HepG2 (cell line): ENCODE measurements around the gene FAM20A. TPM values are rescaled to one million over a fixed set of nuclear protein-coding genes. Genes with fewer than 3 reads are reported as not detected.

ENCODE experiments used
- ARID2 ChIP-seq: sonication (generic); formaldehyde crosslinking; IDR thresholded peaks from 2 replicates; pipeline ENCODE4 v1.8.1; 2022; ENCODE audit warnings: mild to moderate bottlenecking, missing genetic modification reagents, borderline replicate concordance
- ATF5 ChIP-seq: sonication (generic); formaldehyde crosslinking; IDR thresholded peaks from 2 replicates; pipeline ENCODE4 v1.4.0; 2020; ENCODE audit warnings: mild to moderate bottlenecking, low read depth, missing genetic modification reagents
- FOXA3 ChIP-seq: IDR thresholded peaks from 2 replicates; pipeline ENCODE4 v1.6.1; 2016; ENCODE audit warnings: missing genetic modification reagents, missing compliant biosample characterization
- GLI4 ChIP-seq: sonication (generic); formaldehyde crosslinking; IDR thresholded peaks from 2 replicates; pipeline ENCODE4 v1.5.1; 2020; ENCODE audit warnings: missing genetic modification reagents, mild to moderate bottlenecking, moderate library complexity, borderline replicate concordance
- GLMP ChIP-seq: sonication (generic); formaldehyde crosslinking; IDR thresholded peaks from 2 replicates; pipeline ENCODE4 v1.9.0; 2021; ENCODE audit warnings: missing genetic modification reagents, mild to moderate bottlenecking, borderline replicate concordance
- HMGXB3 ChIP-seq: sonication (generic); formaldehyde crosslinking; IDR thresholded peaks from 2 replicates; pipeline ENCODE4 v1.4.0; 2020; ENCODE audit warnings: missing genetic modification reagents, borderline replicate concordance
- HNRNPLL ChIP-seq: fragments of 200-400 bp; formaldehyde crosslinking; IDR thresholded peaks from 2 replicates; pipeline ENCODE4 v1.6.1; 2017; ENCODE audit warnings: mild to moderate bottlenecking, low read depth, low read length; ENCODE audit not compliant: poor library complexity, severe bottlenecking
- MED13 ChIP-seq: sonication (generic); formaldehyde crosslinking; IDR thresholded peaks from 2 replicates; pipeline ENCODE4 v1.5.0; 2020; ENCODE audit warnings: missing genetic modification reagents
- MTERF4 ChIP-seq: sonication (generic); formaldehyde crosslinking; IDR thresholded peaks from 2 replicates; pipeline ENCODE4 v1.8.0; 2023; ENCODE audit warnings: mild to moderate bottlenecking, missing genetic modification reagents
- RAD21 ChIP-seq: fragments of 450-650 bp; formaldehyde crosslinking; IDR thresholded peaks from 2 replicates; pipeline ENCODE4 v1.5.0; 2020; ENCODE audit warnings: mild to moderate bottlenecking
- SP5 ChIP-seq: IDR thresholded peaks from 2 replicates; pipeline ENCODE4 v1.6.1; 2016; ENCODE audit warnings: low read depth, borderline replicate concordance
- SSRP1 ChIP-seq: IDR thresholded peaks from 2 replicates; pipeline ENCODE4 v1.6.1; 2016; ENCODE audit warnings: control low read depth
- THAP11 ChIP-seq: IDR thresholded peaks from 2 replicates; pipeline ENCODE4 v1.6.1; 2016; ENCODE audit warnings: missing biosample characterization, missing genetic modification reagents
- ZBTB43 ChIP-seq: sonication (generic); formaldehyde crosslinking; conservative IDR thresholded peaks from 2 replicates; pipeline ENCODE4 v1.4.0; 2020; ENCODE audit warnings: missing genetic modification reagents
- ZIK1 ChIP-seq: sonication (generic); formaldehyde crosslinking; IDR thresholded peaks from 2 replicates; pipeline ENCODE4 v1.5.0; 2020; ENCODE audit warnings: mild to moderate bottlenecking, low read depth, missing genetic modification reagents, borderline replicate concordance
- ZNF24 ChIP-seq: fragments of 450-650 bp; IDR thresholded peaks from 2 replicates; pipeline ENCODE4 v1.6.1; 2017; ENCODE audit warnings: antibody characterized with exemption, mild to moderate bottlenecking
- ZNF557 ChIP-seq: sonication (generic); formaldehyde crosslinking; IDR thresholded peaks from 2 replicates; pipeline ENCODE4 v1.4.0; 2020; ENCODE audit warnings: missing genetic modification reagents
- ZNF652 ChIP-seq: IDR thresholded peaks from 2 replicates; pipeline ENCODE4 v1.6.1; 2016; ENCODE audit warnings: low read depth, borderline replicate concordance
- ZNF737 ChIP-seq: sonication (generic); formaldehyde crosslinking; IDR thresholded peaks from 2 replicates; pipeline ENCODE4 v1.5.0; 2020; ENCODE audit warnings: missing genetic modification reagents, mild to moderate bottlenecking, borderline replicate concordance
- polyA plus RNA-seq, 8 experiments: library from polyadenylated mRNA; depleted of rRNA in 3 of 8; stranded (reverse) in 7 of 8; unstranded in 1 of 8; fragments of >200 nt; fragmentation: Illumina TruSeq in 4 of 8; extraction: Trizol in 4 of 8; gene quantifications; 2 replicates each; pipeline versions ENCODE4 v1.2.1 to v1.2.3, GENCODE V29; 2011 to 2016; ENCODE audit warnings: low read depth in 4 of 8, missing spikeins in 1 of 8, mixed read lengths in 1 of 8; ENCODE audit not compliant: insufficient read depth in 1 of 8
- total RNA-seq, 5 experiments: library from RNA; depleted of rRNA; stranded (reverse); fragments of >200 nt; fragmentation: Illumina TruSeq; extraction: Trizol; gene quantifications; 2 replicates each; pipeline ENCODE4 v1.2.3, GENCODE V29; 2016; ENCODE audit warnings: low read depth in 1 of 5

Gene FAM20A
- total and polyA plus RNA-seq, 2 of the 13 experiments (the other 11 are each of a cell fraction or from before 2014, with no cell fraction given), result 9.3 to 20.7 TPM

- TF ChIP-seq HMGXB3 (CRISPR knock-in tag) (no peak), MTERF4 (CRISPR knock-in tag) (no peak; the same call in 1 of the 2 replicates), MED13 (CRISPR knock-in tag) (no peak; the same call in none of the 2 replicates), SSRP1 (no peak; the same call in 1 of the 2 replicates), ZIK1 (no peak), ZNF737 (no peak), THAP11 (CRISPR knock-in tag) (peak; percentile 64; the same call in 1 of the 2 replicates), ARID2 (0 out of 2 replicates have a peak, but pooled peaks have one; percentile 18), ZNF557 (CRISPR knock-in tag) (no peak), ATF5 (CRISPR knock-in tag) (no peak), FOXA3 (CRISPR knock-in tag) (peak; percentile 24; the same call in 1 of the 2 replicates), SP5 (CRISPR knock-in tag) (no peak; the same call in 1 of the 2 replicates), RAD21 (peak; percentile 61; the same call in 1 of the 2 replicates), HNRNPLL (peak; percentile 67), GLI4 (CRISPR knock-in tag) (peak; percentile 94; the same call in 1 of the 2 replicates), ZNF24 (no peak), GLMP (no peak), ZNF652 (no peak), ZBTB43 (peak; percentile 76)
These were observed 88.8 kb downstream of the FAM20A start, which contains the start of gene PRKAR1A (continued) for GRCh38 chr17:68512247-68512959.
